Neuronal stem cell (in vitro differentiated cells): ENCODE results near the gene GSG1L2.
A peak's percentile ranks its signal among the peaks of the same experiment; 100 is the strongest.

Source experiments
- DNase-seq: peaks from one replicate; pipeline ENCODE4 v3.0.0-alpha.2; 2013; ENCODE audit warnings: low spot score
- H2AFZ ChIP-seq: one replicate; pipeline ENCODE4 v1.6.1; 2013; ENCODE audit warnings: mild to moderate bottlenecking, low read length, inconsistent platforms
- H2AK5ac ChIP-seq: 2 replicates; pipeline ENCODE4 v1.6.1; 2013; ENCODE audit warnings: low read depth, mild to moderate bottlenecking, inconsistent platforms, low read length, moderate library complexity, mixed read lengths
- H2BK120ac ChIP-seq: 2 replicates; pipeline ENCODE4 v1.6.1; 2013; ENCODE audit warnings: low read depth, mild to moderate bottlenecking, inconsistent platforms, low read length, moderate library complexity, mixed read lengths
- H2BK12ac ChIP-seq: one replicate; pipeline ENCODE4 v1.6.1; 2013; ENCODE audit warnings: low read length, inconsistent platforms
- H2BK15ac ChIP-seq: 2 replicates; pipeline ENCODE4 v1.6.1; 2013; ENCODE audit warnings: mild to moderate bottlenecking, low read length, inconsistent platforms, mixed read lengths
- H2BK5ac ChIP-seq: one replicate; pipeline ENCODE4 v1.6.1; 2013; ENCODE audit warnings: inconsistent platforms, mild to moderate bottlenecking, low read length, moderate library complexity
- H3K14ac ChIP-seq: one replicate; pipeline ENCODE4 v1.6.1; 2013; ENCODE audit warnings: low read length, inconsistent platforms
- H3K18ac ChIP-seq: 2 replicates; pipeline ENCODE4 v1.6.1; 2013; ENCODE audit warnings: low read length, inconsistent platforms
- H3K23ac ChIP-seq: 2 replicates; pipeline ENCODE4 v1.6.1; 2013; ENCODE audit warnings: low read depth, mild to moderate bottlenecking, mixed read lengths, low read length, inconsistent platforms; ENCODE audit not compliant: poor library complexity
- H3K27ac ChIP-seq: replicated peaks from 3 replicates; pipeline ENCODE4 v1.5.1; 2013; ENCODE audit warnings: low read length, inconsistent platforms
- H3K27me3 ChIP-seq, 3 experiments: 2 replicates each; pipeline ENCODE4 v1.6.1; 2013; ENCODE audit warnings: low read length in 3 of 3, mild to moderate bottlenecking in 2 of 3, inconsistent platforms in 1 of 3, low read depth in 1 of 3, mixed read lengths in 1 of 3, moderate library complexity in 1 of 3; ENCODE audit not compliant: control insufficient read depth in 3 of 3, insufficient read depth in 3 of 3
- H3K36me3 ChIP-seq, 2 donors: replicated peaks in 1 of 2; 2 replicates each; pipeline ENCODE4 v1.6.1; 2013; ENCODE audit warnings: low read length in 2 of 2; ENCODE audit not compliant: control insufficient read depth in 2 of 2, insufficient read depth in 2 of 2
- H3K4ac ChIP-seq: 2 replicates; pipeline ENCODE4 v1.6.1; 2013; ENCODE audit warnings: inconsistent platforms, mild to moderate bottlenecking, low read length, moderate library complexity
- H3K4me1 ChIP-seq, 2 donors: 1 replicate in 1 of 2; 2 replicates in 1 of 2; pipeline ENCODE4 v1.6.1; 2013; ENCODE audit warnings: low read length in 2 of 2, low read depth in 1 of 2; ENCODE audit not compliant: control insufficient read depth in 2 of 2, insufficient read depth in 1 of 2
- H3K4me2 ChIP-seq: one replicate; pipeline ENCODE4 v1.6.1; 2013; ENCODE audit warnings: mild to moderate bottlenecking, low read length, inconsistent platforms; ENCODE audit not compliant: insufficient read depth, poor library complexity, severe bottlenecking
- H3K4me3 ChIP-seq, 2 donors: 2 replicates each; pipeline ENCODE4 v1.5.1; 2013; ENCODE audit warnings: low read length in 2 of 2, mild to moderate bottlenecking in 2 of 2, inconsistent platforms in 1 of 2, moderate library complexity in 1 of 2
- H3K79me1 ChIP-seq: one replicate; pipeline ENCODE4 v1.6.1; 2013; ENCODE audit warnings: low read depth, mild to moderate bottlenecking, inconsistent platforms, low read length, moderate library complexity
- H3K9ac ChIP-seq: one replicate; pipeline ENCODE4 v1.6.1; 2013; ENCODE audit warnings: mild to moderate bottlenecking, low read depth, low read length, inconsistent platforms; ENCODE audit not compliant: poor library complexity
- H3K9me3 ChIP-seq, 2 donors: replicated peaks in 1 of 2; 2 replicates each; pipeline versions ENCODE3 to v1.6.1; 2013; ENCODE audit warnings: low read length in 2 of 2, mild to moderate bottlenecking in 2 of 2, inconsistent platforms in 1 of 2, low read depth in 1 of 2, mixed read lengths in 1 of 2, moderate library complexity in 1 of 2; ENCODE audit not compliant: control insufficient read depth in 2 of 2, insufficient read depth in 1 of 2
- H4K8ac ChIP-seq: one replicate; pipeline ENCODE4 v1.6.1; 2013; ENCODE audit warnings: low read depth, mild to moderate bottlenecking, inconsistent platforms, low read length, moderate library complexity
- H4K91ac ChIP-seq: one replicate; pipeline ENCODE4 v1.6.1; 2013; ENCODE audit warnings: low read length, low read depth, mild to moderate bottlenecking, inconsistent platforms; ENCODE audit not compliant: poor library complexity
- WGBS, 2 donors: extraction: QIAGEN DNeasy Blood & Tissue Kit; methylation state at CpG; one replicate each; pipeline ENCODE4 v1.1.7; 2013; ENCODE audit warnings: missing lambda C conversion rate in 2 of 2, mixed read lengths in 1 of 2; ENCODE audit not compliant: insufficient read length in 2 of 2, insufficient replicate concordance in 1 of 2; ENCODE audit errors: extremely low coverage in 2 of 2; 5-methylcytosine and 5-hydroxymethylcytosine counted together

The GSG1L2 gene

DNA sequence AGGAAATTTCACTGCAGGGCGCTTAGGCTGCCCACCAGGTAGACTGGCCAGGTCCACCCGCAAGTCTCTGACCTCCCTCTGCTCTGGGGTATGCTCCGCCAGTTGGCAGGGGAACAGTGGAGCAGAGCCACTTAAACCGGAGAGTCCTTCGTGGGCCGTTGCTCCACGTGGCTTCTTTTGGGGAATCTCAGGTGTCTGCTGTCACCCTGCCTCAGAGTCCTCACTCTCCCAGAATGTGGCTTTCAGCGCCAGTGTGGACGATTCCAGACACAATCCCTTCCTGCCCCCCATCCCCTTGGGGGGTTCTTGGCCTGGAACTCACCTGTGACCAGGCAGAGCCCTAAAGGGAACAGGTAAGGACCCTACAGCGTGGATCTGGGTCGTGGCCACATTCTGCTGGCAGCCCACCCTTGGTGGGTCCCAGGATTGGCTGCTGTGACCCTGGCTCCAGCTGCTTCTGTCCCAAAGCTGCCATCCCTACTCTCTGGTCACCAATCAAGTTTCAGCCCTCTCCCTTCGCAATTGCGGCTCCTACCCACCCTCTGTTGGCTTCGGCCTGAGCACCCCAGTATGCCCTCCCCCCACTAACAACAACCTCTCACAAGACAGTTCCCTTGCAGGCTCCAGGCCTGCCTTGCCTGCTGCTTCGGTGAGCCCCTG lies 52.7 kb downstream of the GSG1L2 start:
- no peak overlapping the region for H3K14ac ChIP-seq
- no peak overlapping the region for H3K23ac ChIP-seq
- no peaks in the 10 kb centered on the region for H3K4me1 ChIP-seq
- no peak overlapping the region for H4K8ac ChIP-seq
- H3K9ac ChIP-seq = no peak overlapping the region
- no peak overlapping the region for H3K27ac ChIP-seq
- H3K27me3 ChIP-seq = no peaks in the 10 kb centered on the region
- H3K4me3 ChIP-seq = no peak overlapping the region
- H4K91ac ChIP-seq = no peak overlapping the region
- no peak overlapping the region for H3K4ac ChIP-seq
- no peak overlapping the region for H3K4me2 ChIP-seq
- H3K9me3 ChIP-seq = no peaks in the 10 kb centered on the region
- DNase-seq = no peak
- WGBS, 2 donors = no CpG with 5 or more reads among the region's 15 CpGs
- H2BK5ac ChIP-seq = no peak overlapping the region
- H2AFZ ChIP-seq = no peak overlapping the region
- no peaks in the 10 kb centered on the region for H3K79me1 ChIP-seq
- H2BK120ac ChIP-seq = peak overlapping the region; percentile 4
- H3K36me3 ChIP-seq = no peaks in the 10 kb centered on the region
- peak overlapping the region; percentile 24 for H2BK12ac ChIP-seq
- peak overlapping the region; percentile 62 for H3K18ac ChIP-seq
- H2BK15ac ChIP-seq = peak overlapping the region; percentile 62
- peak overlapping the region; percentile 82 for H2AK5ac ChIP-seq

DNA sequence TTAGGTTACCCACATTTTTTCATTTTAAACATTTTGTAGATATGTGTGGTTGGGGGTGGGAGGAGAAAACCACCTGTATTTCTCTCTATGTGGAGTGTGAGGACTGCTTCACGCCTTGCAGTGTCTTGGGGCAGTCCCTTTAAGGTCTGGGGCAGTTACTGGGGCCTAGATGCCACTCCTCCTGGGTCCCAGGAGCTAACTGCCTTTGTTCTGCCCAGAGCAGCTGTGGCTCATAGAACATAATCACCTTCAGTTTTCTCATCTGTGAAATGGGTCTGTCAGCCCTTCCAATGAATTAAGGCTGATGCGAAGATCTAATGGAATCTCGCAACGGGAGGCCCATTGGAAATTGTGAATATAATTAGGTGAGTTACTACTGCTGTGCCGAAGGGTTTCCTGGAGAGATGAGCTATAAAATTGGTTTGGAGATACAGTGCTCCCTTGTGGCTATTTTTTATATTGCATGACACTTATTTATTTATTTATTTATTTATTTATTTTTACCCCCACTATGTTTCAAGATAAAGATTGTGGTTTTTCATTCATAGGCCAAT lies 53.4 kb downstream of the GSG1L2 start:
- H4K8ac ChIP-seq = no peak overlapping the region
- DNase-seq = peak; percentile 15
- no peak overlapping the region for H3K14ac ChIP-seq

DNA sequence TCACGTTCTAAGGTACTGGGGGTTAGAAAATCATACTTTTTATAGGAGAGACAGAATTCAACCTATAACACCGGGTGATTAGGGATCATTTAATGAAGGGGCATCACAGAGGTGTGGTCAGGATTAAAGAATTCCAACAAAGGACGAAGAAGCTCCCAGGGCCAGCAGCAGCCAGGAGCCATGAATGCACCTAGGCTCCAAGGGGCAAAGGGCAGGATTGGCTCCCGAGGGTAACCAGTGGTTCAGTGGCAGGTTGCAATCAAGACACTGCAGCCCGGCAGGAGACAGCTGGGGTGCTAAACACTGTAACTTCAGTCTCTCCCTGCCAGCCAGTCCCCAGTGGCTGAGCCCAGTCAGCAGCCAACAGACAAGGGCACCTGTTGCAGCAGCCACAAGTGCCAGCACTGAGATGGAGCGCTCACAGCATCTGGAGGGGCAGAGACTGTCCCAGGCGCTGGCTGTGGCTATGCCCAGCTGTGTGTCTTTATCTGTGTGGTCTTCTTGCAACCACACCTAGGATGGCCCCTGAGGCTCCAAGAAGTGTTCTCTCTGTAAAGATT lies 54.4 kb downstream of the GSG1L2 start:
- Histone ChIP-seq H4K8ac (no peak overlapping the region), H3K27ac (no peak overlapping the region), H3K4me1 (no peaks in the 10 kb centered on the region)

More for the DNA sequence above, 53.4 kb downstream of the GSG1L2 start:
- Histone ChIP-seq H2AFZ (no peak overlapping the region), H3K9ac (no peak overlapping the region), H4K91ac (no peak overlapping the region), H3K4me2 (no peak overlapping the region), H2AK5ac (no peak overlapping the region), H2BK15ac (no peak overlapping the region), H3K23ac (no peak overlapping the region), H2BK12ac (no peak overlapping the region), H3K4me1 (no peaks in the 10 kb centered on the region), H3K27ac (no peak overlapping the region), H3K4ac (no peak overlapping the region), H3K79me1 (no peaks in the 10 kb centered on the region), H3K36me3 (no peaks in the 10 kb centered on the region), H2BK120ac (no peak overlapping the region), H3K4me3 (no peak overlapping the region), H3K18ac (no peak overlapping the region), H3K27me3 (no peaks in the 10 kb centered on the region), H3K9me3 (no peaks in the 10 kb centered on the region), H2BK5ac (no peak overlapping the region)
- WGBS, 2 donors = no CpG with 5 or more reads among the region's 5 CpGs

DNA sequence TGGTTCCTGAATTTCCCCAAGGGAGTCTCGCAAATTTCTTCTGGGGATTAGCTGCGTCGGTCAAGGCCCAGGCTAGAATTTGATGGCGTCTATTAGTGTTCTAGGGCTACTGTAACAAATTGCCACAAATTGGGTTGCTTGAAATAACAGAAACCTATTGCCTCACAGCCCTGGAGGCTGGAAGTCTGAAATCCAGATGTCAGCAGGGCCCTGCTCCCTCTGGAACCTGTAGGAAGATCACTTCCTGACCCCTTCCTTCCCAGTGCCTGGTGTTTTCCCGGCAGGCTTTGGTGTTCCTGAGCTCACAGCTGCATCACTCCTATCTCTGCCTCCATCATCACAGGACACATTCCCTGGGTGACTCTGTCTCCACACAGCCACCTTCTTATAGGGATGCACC lies 54.9 kb downstream of the GSG1L2 start:
- H4K91ac ChIP-seq = no peak overlapping the region
- H3K27ac ChIP-seq = no peak overlapping the region
- no peak overlapping the region for H2BK5ac ChIP-seq
- H3K14ac ChIP-seq = no peak overlapping the region
- H3K23ac ChIP-seq = no peak overlapping the region
- H3K36me3 ChIP-seq = no peaks in the 10 kb centered on the region
- no peak overlapping the region for H3K4me2 ChIP-seq
- no peak overlapping the region for H2AFZ ChIP-seq
- WGBS, 2 donors = no CpG with 5 or more reads among the region's 5 CpGs
- H3K4me3 ChIP-seq = no peak overlapping the region
- no peak overlapping the region for H2BK15ac ChIP-seq
- H2AK5ac ChIP-seq = no peak overlapping the region
- no peaks in the 10 kb centered on the region for H3K9me3 ChIP-seq
- H3K79me1 ChIP-seq = no peaks in the 10 kb centered on the region
- no peak overlapping the region for H2BK120ac ChIP-seq
- DNase-seq = no peak
- H3K4ac ChIP-seq = no peak overlapping the region
- H4K8ac ChIP-seq = no peak overlapping the region
- no peak overlapping the region for H2BK12ac ChIP-seq
- no peaks in the 10 kb centered on the region for H3K4me1 ChIP-seq
- no peak overlapping the region for H3K18ac ChIP-seq
- no peak overlapping the region for H3K9ac ChIP-seq
- H3K27me3 ChIP-seq = no peaks in the 10 kb centered on the region

More for the DNA sequence above, 54.4 kb downstream of the GSG1L2 start:
- Histone ChIP-seq H3K9me3 (no peaks in the 10 kb centered on the region), H2BK15ac (no peak overlapping the region), H3K79me1 (no peaks in the 10 kb centered on the region), H3K18ac (no peak overlapping the region), H2BK120ac (no peak overlapping the region), H3K23ac (no peak overlapping the region), H3K4me2 (no peak overlapping the region), H3K4ac (no peak overlapping the region), H3K4me3 (no peak overlapping the region), H3K27me3 (no peaks in the 10 kb centered on the region), H2BK5ac (no peak overlapping the region), H4K91ac (no peak overlapping the region), H3K14ac (no peak overlapping the region), H2AFZ (no peak overlapping the region), H3K36me3 (no peaks in the 10 kb centered on the region), H2AK5ac (no peak overlapping the region), H2BK12ac (no peak overlapping the region), H3K9ac (no peak overlapping the region)
- WGBS, 2 donors = no CpG with 5 or more reads among the region's 7 CpGs
- DNase-seq = no peak
